Astrocyte (in vitro differentiated cells and primary cell): Measurements from ENCODE around the gene PDSS1. TPM values are rescaled to one million over a fixed set of nuclear protein-coding genes. Genes with fewer than 3 reads are reported as not detected.
"Not testable (repeated sequence)": the region's sequence is repeated elsewhere in the genome, so short reads cannot be mapped to it uniquely, and the experiment has no call there.

ENCODE experiments used
- DNase-seq: peaks from one replicate; pipeline ENCODE4 v3.0.0-alpha.2; 2010; ENCODE audit warnings: low read depth
- FAIRE-seq: peaks from 2 replicates; lab custom pipeline; 2011; peaks lifted over from hg19 to GRCh38; lab: Jason Lieb, UNC
- H2AFZ ChIP-seq: 2 replicates; pipeline ENCODE4 v1.6.0; 2012; ENCODE audit warnings: low read depth, low read length, inconsistent platforms
- H3K27ac ChIP-seq: 2 replicates; pipeline ENCODE4 v1.5.1; 2011; ENCODE audit warnings: low read depth, low read length, inconsistent platforms
- H3K27me3 ChIP-seq: 2 replicates; pipeline ENCODE4 v1.6.0; 2011; ENCODE audit warnings: low read length, inconsistent platforms; ENCODE audit not compliant: insufficient read depth
- H3K36me3 ChIP-seq: 2 replicates; pipeline ENCODE4 v1.5.1; 2011; ENCODE audit warnings: low read length, inconsistent platforms; ENCODE audit not compliant: insufficient read depth
- H3K4me1 ChIP-seq: 2 replicates; pipeline ENCODE4 v1.5.1; 2011; ENCODE audit warnings: low read length, inconsistent platforms; ENCODE audit not compliant: insufficient read depth
- H3K4me2 ChIP-seq: 2 replicates; pipeline ENCODE4 v1.6.0; 2012; ENCODE audit warnings: low read length, inconsistent platforms
- H3K4me3 ChIP-seq: 2 replicates; pipeline ENCODE4 v1.5.1; 2011; ENCODE audit warnings: low read depth, mild to moderate bottlenecking, low read length, inconsistent platforms; ENCODE audit not compliant: insufficient read depth
- H3K79me2 ChIP-seq: 2 replicates; pipeline ENCODE4 v1.6.0; 2012; ENCODE audit warnings: mild to moderate bottlenecking, low read length, inconsistent platforms; ENCODE audit not compliant: insufficient read depth
- H3K9ac ChIP-seq: 2 replicates; pipeline ENCODE4 v1.6.0; 2012; ENCODE audit warnings: mild to moderate bottlenecking, low read length, inconsistent platforms
- H3K9me3 ChIP-seq: 2 replicates; pipeline ENCODE4 v1.5.1; 2012; ENCODE audit warnings: low read depth, mild to moderate bottlenecking, low read length, inconsistent platforms; ENCODE audit not compliant: insufficient read depth
- H4K20me1 ChIP-seq: 2 replicates; pipeline ENCODE4 v1.6.0; 2012; ENCODE audit warnings: low read length, inconsistent platforms; ENCODE audit not compliant: insufficient read depth
- H3K27ac Mint-ChIP-seq: one replicate; pipeline ENCODE4 v1.8.0; 2021; ENCODE audit warnings: mild to moderate bottlenecking, mixed read lengths; ENCODE audit not compliant: unreplicated experiment
- H3K27me3 Mint-ChIP-seq: one replicate; pipeline ENCODE4 v1.8.0; 2021; ENCODE audit warnings: low read depth, mixed read lengths; ENCODE audit not compliant: unreplicated experiment
- H3K36me3 Mint-ChIP-seq: one replicate; pipeline ENCODE4 v1.8.0; 2021; ENCODE audit warnings: low read depth, mixed read lengths; ENCODE audit not compliant: unreplicated experiment
- H3K4me1 Mint-ChIP-seq: one replicate; pipeline ENCODE4 v1.8.0; 2021; ENCODE audit warnings: low read depth, mixed read lengths; ENCODE audit not compliant: unreplicated experiment
- H3K4me3 Mint-ChIP-seq: one replicate; pipeline ENCODE4 v1.8.0; 2021; ENCODE audit warnings: mild to moderate bottlenecking, moderate library complexity, mixed read lengths; ENCODE audit not compliant: unreplicated experiment
- H3K9me3 Mint-ChIP-seq: one replicate; pipeline ENCODE4 v1.8.0; 2021; ENCODE audit warnings: mild to moderate bottlenecking, mixed read lengths; ENCODE audit not compliant: unreplicated experiment
- EZH2 ChIP-seq: IDR thresholded peaks from 2 replicates; pipeline ENCODE4 v1.6.1; 2012; ENCODE audit warnings: mild to moderate bottlenecking, low read length, inconsistent platforms; ENCODE audit not compliant: insufficient read depth
- total RNA-seq: library from RNA; stranded (reverse); gene quantifications from 2 replicates; pipeline ENCODE4 v1.2.1, GENCODE V29; 2021
- TF ChIP-seq, protein P1 (sequence below): IDR thresholded peaks from 2 replicates; pipeline ENCODE4 v1.5.1; 2011; ENCODE audit warnings: low read depth, mild to moderate bottlenecking, inconsistent platforms, low read length, moderate library complexity; ENCODE audit not compliant: insufficient read depth

Gene PDSS1
- total RNA-seq, 1 donor from 2014 or later: 9.6 TPM

GRCh38 chr10:26684667-26685264 is 12.7 kb upstream of the PDSS1 start:
- H2AFZ ChIP-seq, H3K4me2 ChIP-seq, H3K4me1 ChIP-seq, H3K4me3 Mint-ChIP-seq, H3K27ac ChIP-seq, H3K27me3 Mint-ChIP-seq, H3K36me3 Mint-ChIP-seq, H3K4me1 Mint-ChIP-seq, H3K27ac Mint-ChIP-seq, H3K9me3 Mint-ChIP-seq, H3K27me3 ChIP-seq, H4K20me1 ChIP-seq, H3K4me3 ChIP-seq, H3K79me2 ChIP-seq, H3K36me3 ChIP-seq, H3K9ac ChIP-seq, H3K9me3 ChIP-seq: not testable (repeated sequence)
- TF ChIP-seq, protein P1, sequence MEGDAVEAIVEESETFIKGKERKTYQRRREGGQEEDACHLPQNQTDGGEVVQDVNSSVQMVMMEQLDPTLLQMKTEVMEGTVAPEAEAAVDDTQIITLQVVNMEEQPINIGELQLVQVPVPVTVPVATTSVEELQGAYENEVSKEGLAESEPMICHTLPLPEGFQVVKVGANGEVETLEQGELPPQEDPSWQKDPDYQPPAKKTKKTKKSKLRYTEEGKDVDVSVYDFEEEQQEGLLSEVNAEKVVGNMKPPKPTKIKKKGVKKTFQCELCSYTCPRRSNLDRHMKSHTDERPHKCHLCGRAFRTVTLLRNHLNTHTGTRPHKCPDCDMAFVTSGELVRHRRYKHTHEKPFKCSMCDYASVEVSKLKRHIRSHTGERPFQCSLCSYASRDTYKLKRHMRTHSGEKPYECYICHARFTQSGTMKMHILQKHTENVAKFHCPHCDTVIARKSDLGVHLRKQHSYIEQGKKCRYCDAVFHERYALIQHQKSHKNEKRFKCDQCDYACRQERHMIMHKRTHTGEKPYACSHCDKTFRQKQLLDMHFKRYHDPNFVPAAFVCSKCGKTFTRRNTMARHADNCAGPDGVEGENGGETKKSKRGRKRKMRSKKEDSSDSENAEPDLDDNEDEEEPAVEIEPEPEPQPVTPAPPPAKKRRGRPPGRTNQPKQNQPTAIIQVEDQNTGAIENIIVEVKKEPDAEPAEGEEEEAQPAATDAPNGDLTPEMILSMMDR: peak; percentile 54
- peak; percentile 100 for FAIRE-seq
- DNase-seq: peak; percentile 14

- Histone ChIP-seq H2AFZ (no peak overlapping the region), H3K79me2 (no peaks in the 10 kb centered on the region), H3K4me1 (no peaks in the 10 kb centered on the region), H3K4me3 (no peak overlapping the region), H3K27ac (no peak overlapping the region), H3K9ac (no peak overlapping the region), H4K20me1 (no peaks in the 10 kb centered on the region), H3K4me2 (no peak overlapping the region), H3K27me3 (no peaks in the 10 kb centered on the region), H3K9me3 (no peaks in the 10 kb centered on the region), H3K36me3 (no peaks in the 10 kb centered on the region)
- H3K27ac Mint-ChIP-seq: no peak overlapping the region
- H3K4me1 Mint-ChIP-seq: peaks cover 4% of the 10 kb centered on the region
- DNase-seq: no peak
- H3K27me3 Mint-ChIP-seq: peaks cover 3% of the 10 kb centered on the region
- H3K9me3 Mint-ChIP-seq: no peaks in the 10 kb centered on the region
- no peak for FAIRE-seq
- H3K4me3 Mint-ChIP-seq: no peak overlapping the region
- H3K36me3 Mint-ChIP-seq: no peaks in the 10 kb centered on the region
- no peak for TF ChIP-seq EZH2
- TF ChIP-seq, protein P1: no peak
These were observed 12.1 kb upstream of the PDSS1 start for GRCh38 chr10:26685441-26685840.

- no peak overlapping the region for H3K27ac Mint-ChIP-seq
- no peak overlapping the region for H3K4me3 Mint-ChIP-seq
- H3K4me2 ChIP-seq: no peak overlapping the region
- peaks cover under 1% of the 10 kb centered on the region for H3K4me1 Mint-ChIP-seq
- no peaks in the 10 kb centered on the region for H3K9me3 Mint-ChIP-seq
- no peaks in the 10 kb centered on the region for H3K4me1 ChIP-seq
- FAIRE-seq: no peak
- no peaks in the 10 kb centered on the region for H4K20me1 ChIP-seq
- H3K27me3 Mint-ChIP-seq: peaks cover 3% of the 10 kb centered on the region
- no peak overlapping the region for H3K27ac ChIP-seq
- no peak for DNase-seq
- TF ChIP-seq, protein P1: no peak
- TF ChIP-seq EZH2: no peak
- H3K4me3 ChIP-seq: no peak overlapping the region
- no peaks in the 10 kb centered on the region for H3K36me3 Mint-ChIP-seq
- no peaks in the 10 kb centered on the region for H3K9me3 ChIP-seq
- H3K27me3 ChIP-seq: no peaks in the 10 kb centered on the region
- no peak overlapping the region for H2AFZ ChIP-seq
- no peaks in the 10 kb centered on the region for H3K36me3 ChIP-seq
- H3K9ac ChIP-seq: no peak overlapping the region
- no peaks in the 10 kb centered on the region for H3K79me2 ChIP-seq
These were observed 8.1 kb upstream of the PDSS1 start for GRCh38 chr10:26689399-26689798.
